Activated CD8-positive, alpha-beta memory T cell treated with anti-CD3 and anti-CD28 coated beads, Interleukin-2, amount 50 U/mL, for 1 hour (primary cell): Measurements from ENCODE around the gene L3MBTL4.

ENCODE experiments used
- DNase-seq: peaks from one replicate; pipeline ENCODE4 v3.0.0-alpha.2; 2020; ENCODE audit errors: extremely low read depth

The L3MBTL4 gene

GRCh38 chr18:6363216-6363615 lies 51.5 kb downstream of the L3MBTL4 start:
- DNase-seq: no peak

GRCh38 chr18:6362559-6363129 lies 52.1 kb downstream of the L3MBTL4 start:
- no peak for DNase-seq

GRCh38 chr18:6357668-6358067 lies 57.0 kb downstream of the L3MBTL4 start:
- DNase-seq: no peak

GRCh38 chr18:6355789-6356589 lies 58.7 kb downstream of the L3MBTL4 start:
- DNase-seq: no peak

GRCh38 chr18:6352275-6352674 lies 62.4 kb downstream of the L3MBTL4 start:
- no peak for DNase-seq

GRCh38 chr18:6342990-6343389 lies 71.7 kb downstream of the L3MBTL4 start:
- no peak for DNase-seq

GRCh38 chr18:6341709-6342108 lies 73.0 kb downstream of the L3MBTL4 start:
- DNase-seq: no peak

GRCh38 chr18:6341303-6341702 lies 73.4 kb downstream of the L3MBTL4 start:
- no peak for DNase-seq

GRCh38 chr18:6340121-6340520 lies 74.6 kb downstream of the L3MBTL4 start:
- no peak for DNase-seq

- no peak for DNase-seq
These were observed 78.5 kb downstream of the L3MBTL4 start for GRCh38 chr18:6336239-6336638.

GRCh38 chr18:6333981-6334380 lies 80.7 kb downstream of the L3MBTL4 start:
- DNase-seq: no peak

- no peak for DNase-seq
These were observed 82.8 kb downstream of the L3MBTL4 start for GRCh38 chr18:6331872-6332271.

- DNase-seq: no peak
These were observed 83.9 kb downstream of the L3MBTL4 start for GRCh38 chr18:6330786-6331185.

GRCh38 chr18:6328621-6329010 lies 86.1 kb downstream of the L3MBTL4 start:
- no peak for DNase-seq

- DNase-seq: no peak
These were observed 86.7 kb downstream of the L3MBTL4 start for GRCh38 chr18:6327895-6328620.

- no peak for DNase-seq
These were observed 87.2 kb downstream of the L3MBTL4 start for GRCh38 chr18:6327485-6327884.

GRCh38 chr18:6326566-6326965 lies 88.1 kb downstream of the L3MBTL4 start:
- no peak for DNase-seq

- no peak for DNase-seq
These were observed 91.3 kb downstream of the L3MBTL4 start for GRCh38 chr18:6323319-6323889.

GRCh38 chr18:6315517-6316331 lies 99.0 kb downstream of the L3MBTL4 start:
- no peak for DNase-seq

- DNase-seq: no peak
These were observed 101.3 kb downstream of the L3MBTL4 start for GRCh38 chr18:6313415-6313814.

- no peak for DNase-seq
These were observed 103.1 kb downstream of the L3MBTL4 start for GRCh38 chr18:6311456-6312215.
